HuH-7 (cell line): ENCODE results near the gene DNAI2.

Experiments
- DNase-seq: peaks from one replicate; pipeline ENCODE4 v3.0.0; 2011; ENCODE audit warnings: low spot score

The DNAI2 gene

GRCh38 chr17:74362810-74363498, 88.9 kb downstream of the DNAI2 start:
- DNase-seq, result no peak
